Measurements from ENCODE around the gene REXO4.

Gene REXO4

GRCh38 chr9:133443248-133443647 lies 25.4 kb upstream of the REXO4 start:
- Histone ChIP-seq H3K36me3 (no peaks in the 10 kb centered on the region), H3K27ac (peak overlapping the region in 1 of 11 experiments; percentile 86; a peak in 1 of 22 replicates), H3K4me3 (no peak overlapping the region), H3K9me3 (replicated peaks in 1 of 11) (no peaks in the 10 kb centered on the region), H3K4me1 (peaks cover 21 to 74% (median 57%) of the 10 kb centered on the region in 10 experiments), H3K27me3 (no peaks in the 10 kb centered on the region), H3K4me2 (peak overlapping the region in 8 of 11 experiments; percentile 90 to 99 (median 96); a peak in 16 of 22 replicates), H3K9ac (peak overlapping the region in 1 of 11 experiments; percentile 78; a peak in 1 of 22 replicates), H4K20me1 (no peaks in the 10 kb centered on the region; a peak in 1 of 22 replicates)
- TF ChIP-seq Cebpa-rat (IDR thresholded peaks at IDR 0.05): no peak

- peak overlapping the region; percentile 66 to 99 (median 91) for H3K4me2 ChIP-seq
- H3K4me1 ChIP-seq: peaks cover 21 to 90% (median 72%) of the 10 kb centered on the region in 10 experiments
- no peaks in the 10 kb centered on the region for H3K27me3 ChIP-seq
- no peaks in the 10 kb centered on the region for H3K9me3 ChIP-seq (replicated peaks in 1 of 11)
- TF ChIP-seq Cebpa-rat (IDR thresholded peaks at IDR 0.05): no peak
- no peaks in the 10 kb centered on the region for H3K36me3 ChIP-seq
- peak overlapping the region in 10 of 11 experiments; percentile 15 to 78 (median 66); a peak in 19 of 22 replicates for H3K9ac ChIP-seq
- H4K20me1 ChIP-seq: no peaks in the 10 kb centered on the region; a peak in 1 of 22 replicates
- peak overlapping the region in 7 of 10 experiments; percentile 21 to 51 (median 39); a peak in 13 of 20 replicates for H3K4me3 ChIP-seq
- H3K27ac ChIP-seq: peak overlapping the region in 10 of 11 experiments; percentile 62 to 86 (median 77); a peak in 20 of 22 replicates
Observed at GRCh38 chr9:133441571-133441970, 23.8 kb upstream of the REXO4 start.

- no peaks in the 10 kb centered on the region for H3K27me3 ChIP-seq
- H3K4me2 ChIP-seq: peak overlapping the region; percentile 66 to 99 (median 91)
- no peak for TF ChIP-seq Cebpa-rat (IDR thresholded peaks at IDR 0.05)
- H3K4me3 ChIP-seq: peak overlapping the region in 6 of 10 experiments; percentile 21 to 51 (median 36); a peak in 9 of 20 replicates
- no peaks in the 10 kb centered on the region; a peak in 1 of 22 replicates for H4K20me1 ChIP-seq
- no peaks in the 10 kb centered on the region for H3K36me3 ChIP-seq
- peak overlapping the region in 10 of 11 experiments; percentile 15 to 78 (median 66); a peak in 19 of 22 replicates for H3K9ac ChIP-seq
- H3K9me3 ChIP-seq (replicated peaks in 1 of 11): no peaks in the 10 kb centered on the region
- H3K27ac ChIP-seq: peak overlapping the region in 10 of 11 experiments; percentile 62 to 86 (median 77); a peak in 20 of 22 replicates
- H3K4me1 ChIP-seq: peaks cover 21 to 97% (median 78%) of the 10 kb centered on the region in 10 experiments
Observed at GRCh38 chr9:133440874-133441273, 23.1 kb upstream of the REXO4 start.

GRCh38 chr9:133439337-133439736 lies 21.5 kb upstream of the REXO4 start:
- Histone ChIP-seq H3K27me3 (no peaks in the 10 kb centered on the region), H3K4me2 (peak overlapping the region in 8 of 11 experiments; percentile 90 to 99 (median 96); a peak in 12 of 22 replicates), H3K4me1 (peaks cover 21 to 99% (median 90%) of the 10 kb centered on the region in 10 experiments), H3K27ac (peak overlapping the region in 3 of 11 experiments; percentile 78 to 86 (median 86); a peak in 4 of 22 replicates), H3K9me3 (replicated peaks in 1 of 11) (no peaks in the 10 kb centered on the region), H3K4me3 (no peak overlapping the region), H3K36me3 (no peaks in the 10 kb centered on the region), H3K9ac (no peak overlapping the region), H4K20me1 (no peaks in the 10 kb centered on the region)
- no peak for TF ChIP-seq Cebpa-rat (IDR thresholded peaks at IDR 0.05)

GRCh38 chr9:133437753-133438531 lies 20.1 kb upstream of the REXO4 start:
- H3K27me3 ChIP-seq: no peaks in the 10 kb centered on the region

GRCh38 chr9:133436681-133437080 lies 18.9 kb upstream of the REXO4 start:
- peak overlapping the region in 1 of 11 experiments; percentile 17; a peak in 1 of 22 replicates for H3K27ac ChIP-seq
- no peaks in the 10 kb centered on the region for H3K27me3 ChIP-seq
- H3K36me3 ChIP-seq: no peaks in the 10 kb centered on the region
- H3K9ac ChIP-seq: no peak overlapping the region
- no peak overlapping the region for H3K4me3 ChIP-seq
- no peak for TF ChIP-seq Cebpa-rat (IDR thresholded peaks at IDR 0.05)
- peaks cover 11 to 72% (median 67%) of the 10 kb centered on the region in 10 experiments for H3K4me1 ChIP-seq
- no peaks in the 10 kb centered on the region for H4K20me1 ChIP-seq
- H3K9me3 ChIP-seq (replicated peaks in 1 of 11): no peaks in the 10 kb centered on the region
- peak overlapping the region in 7 of 11 experiments; percentile 44 to 99 (median 91); a peak in 9 of 22 replicates for H3K4me2 ChIP-seq

More at GRCh38 chr9:133437753-133438531, 20.1 kb upstream of the REXO4 start:
- Histone ChIP-seq H3K4me3 (no peak overlapping the region), H3K36me3 (no peaks in the 10 kb centered on the region), H3K4me1 (peaks cover 21 to 85% (median 80%) of the 10 kb centered on the region in 10 experiments), H4K20me1 (no peaks in the 10 kb centered on the region), H3K9me3 (replicated peaks in 1 of 11) (no peaks in the 10 kb centered on the region), H3K4me2 (peak overlapping the region in 9 of 11 experiments; percentile 9 to 99 (median 91); a peak in 16 of 22 replicates), H3K27ac (no peak overlapping the region), H3K9ac (peak overlapping the region in 2 of 11 experiments; percentile 3 to 39; a peak in 1 of 22 replicates)
- no peak for TF ChIP-seq Cebpa-rat (IDR thresholded peaks at IDR 0.05)

GRCh38 chr9:133433351-133433843 lies 15.6 kb upstream of the REXO4 start:
- Histone ChIP-seq H3K9ac (no peak overlapping the region), H3K36me3 (no peaks in the 10 kb centered on the region), H4K20me1 (no peaks in the 10 kb centered on the region), H3K9me3 (replicated peaks in 1 of 11) (no peaks in the 10 kb centered on the region; a peak in 1 of 22 replicates), H3K4me2 (no peak overlapping the region), H3K4me1 (peaks cover 8 to 50% (median 41%) of the 10 kb centered on the region in 10 experiments), H3K27ac (no peak overlapping the region), H3K27me3 (peaks cover 16 to 27% (median 21%) of the 10 kb centered on the region in 11 experiments), H3K4me3 (no peak overlapping the region)
- TF ChIP-seq Cebpa-rat (IDR thresholded peaks at IDR 0.05): no peak

GRCh38 chr9:133430244-133430643 lies 12.4 kb upstream of the REXO4 start:
- H3K4me2 ChIP-seq: peak overlapping the region in 10 of 11 experiments; percentile 5 to 69 (median 35); a peak in 15 of 22 replicates
- no peak for TF ChIP-seq Cebpa-rat (IDR thresholded peaks at IDR 0.05)

More at GRCh38 chr9:133430244-133430643, 12.4 kb upstream of the REXO4 start:
- Histone ChIP-seq H3K27me3 (peaks cover 38 to 57% (median 51%) of the 10 kb centered on the region in 11 experiments), H3K4me3 (no peak overlapping the region), H3K27ac (no peak overlapping the region), H3K9ac (no peak overlapping the region), H3K36me3 (no peaks in the 10 kb centered on the region), H3K9me3 (replicated peaks in 1 of 11) (peaks cover 6 to 12% (median 10%) of the 10 kb centered on the region in 11 experiments; a peak in 17 of 22 replicates), H3K4me1 (peaks cover 8 to 20% (median 13%) of the 10 kb centered on the region in 10 experiments), H4K20me1 (no peaks in the 10 kb centered on the region)
